Measurements from ENCODE around the gene PCDHGA10. TPM values are rescaled to one million over a fixed set of nuclear protein-coding genes. Genes with fewer than 3 reads are reported as not detected.
"Not testable (repeated sequence)": the region's sequence is repeated elsewhere in the genome, so short reads cannot be mapped to it uniquely, and the experiment has no call there.

Gene PCDHGA10
- total and polyA plus RNA-seq, 12 donors = 0.64 to 9.7 (median 7.1) TPM

DNA sequence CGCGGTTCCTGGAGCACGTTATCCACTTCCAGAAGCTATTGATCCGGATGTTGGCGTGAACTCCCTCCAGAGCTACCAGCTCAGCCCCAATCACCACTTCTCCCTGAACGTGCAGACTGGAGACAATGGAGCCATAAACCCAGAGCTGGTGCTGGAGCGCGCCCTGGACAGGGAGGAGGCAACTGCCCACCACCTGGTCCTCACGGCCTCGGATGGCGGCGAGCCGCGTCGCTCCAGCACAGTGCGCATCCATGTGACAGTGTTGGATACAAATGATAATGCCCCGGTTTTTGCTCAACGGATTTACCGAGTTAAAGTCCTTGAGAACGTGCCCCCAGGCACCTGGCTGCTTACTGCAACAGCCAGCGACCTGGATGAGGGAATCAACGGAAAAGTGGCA lies 9.4 kb upstream of the PCDHGA10 start:
- Histone ChIP-seq H3K4me1 (replicated peaks in 1 of 2) (no peaks in the 10 kb centered on the region), H3K27me3 (no peaks in the 10 kb centered on the region), H3K36me3 (replicated peaks in 1 of 2) (no peaks in the 10 kb centered on the region), H3K27ac (no peak overlapping the region), H3K9me3 (replicated peaks in 1 of 3) (peaks cover 0 to 66% (median 8%) of the 10 kb centered on the region in 3 donors), H3K4me3 (peak overlapping the region in 1 of 4 donors; percentile 41)
- no peak for TF ChIP-seq CTCF (IDR thresholded peaks at IDR 0.05)
- TF ChIP-seq POLR2A (IDR thresholded peaks at IDR 0.05) = no peak
- 23 to 32% (median 25%) methylated on average over 20 to 22 of the region's 22 CpGs for WGBS, 4 donors
- intact Hi-C loops (cut with DNase I) = no loop called here
- DNase-seq = no peak

DNA sequence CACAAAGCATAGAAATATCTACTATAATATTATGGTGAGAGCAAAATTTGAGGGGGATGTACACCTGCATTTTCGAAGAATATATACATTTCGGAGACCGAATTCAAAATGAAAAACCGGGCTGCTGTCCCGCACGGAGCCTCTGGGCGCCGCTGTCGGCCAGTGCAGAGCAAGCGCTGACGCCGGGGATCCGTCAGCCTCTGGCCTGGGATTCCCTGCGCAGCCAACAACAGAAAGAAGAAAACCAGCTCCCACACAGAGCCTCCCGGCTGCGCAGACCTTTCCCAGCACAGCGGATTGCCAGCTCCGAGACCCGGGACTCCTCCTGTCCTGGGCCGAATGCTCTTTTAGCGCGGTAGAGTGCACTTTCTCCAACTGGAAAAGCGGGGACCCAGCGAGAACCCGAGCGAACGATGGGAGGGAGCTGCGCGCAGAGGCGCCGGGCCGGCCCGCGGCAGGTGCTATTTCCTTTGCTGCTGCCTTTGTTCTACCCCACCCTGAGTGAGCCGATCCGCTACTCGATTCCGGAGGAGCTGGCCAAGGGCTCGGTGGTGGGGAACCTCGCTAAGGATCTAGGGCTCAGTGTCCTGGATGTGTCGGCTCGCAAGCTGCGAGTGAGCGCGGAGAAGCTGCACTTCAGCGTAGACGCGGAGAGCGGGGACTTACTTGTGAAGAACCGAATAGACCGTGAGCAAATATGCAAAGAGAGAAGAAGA lies 4.8 kb upstream of the PCDHGA10 start, which contains the start of gene PCDHGB6:
PCDHGB6 (plus strand) TSS at position 232 of the 716 bp plus-strand sequence; CDS start at position 414, 182 bp downstream.
- H3K27me3 ChIP-seq; intact Hi-C loops (cut with DNase I); H3K4me1 ChIP-seq (replicated peaks in 1 of 2); H3K36me3 ChIP-seq (replicated peaks in 1 of 2); H3K27ac ChIP-seq: not testable (repeated sequence)
- Histone ChIP-seq H3K4me3 (peak within 1 kb of the TSS in 1 of 4 donors; percentile 43), H3K9me3 (replicated peaks in 1 of 3) (peaks cover 0 to 69% (median 8%) of the 10 kb centered on the region in 3 donors)
- 8 to 14% (median 11%) methylated on average over 25 to 50 of the region's 51 CpGs for WGBS, 4 donors
- peak; percentile 27 to 63 (median 40) for DNase-seq
- TF ChIP-seq CTCF (IDR thresholded peaks at IDR 0.05) = peak; percentile 16 to 60 (median 44)

- H3K4me3 ChIP-seq = no peak overlapping the region
- H3K27me3 ChIP-seq = no peaks in the 10 kb centered on the region
- intact Hi-C loops (cut with DNase I) = loop anchor here (5.0 to 10.0 kb wide), 5 partner anchors 95 to 185 kb away; partner anchors contain the start of gene PCDHB14 (in 1 of the 2)
- DNase-seq = no peak
- H3K9me3 ChIP-seq (replicated peaks in 1 of 3) = peaks cover 0 to 60% (median 8%) of the 10 kb centered on the region in 3 donors
- no peak overlapping the region for H3K27ac ChIP-seq
- no peaks in the 10 kb centered on the region for H3K36me3 ChIP-seq (replicated peaks in 1 of 2)
- 15 to 26% (median 21%) methylated on average over 24 to 64 of the region's 64 CpGs for WGBS, 4 donors
- H3K4me1 ChIP-seq (replicated peaks in 1 of 2) = no peaks in the 10 kb centered on the region
- no peak for TF ChIP-seq POLR2A (IDR thresholded peaks at IDR 0.05)
- TF ChIP-seq CTCF (IDR thresholded peaks at IDR 0.05) = no peak
These were observed 3.0 kb upstream of the PCDHGA10 start for GRCh38 chr5:141409598-141410306.

- intact Hi-C loops (cut with DNase I) = loop anchor here (5.0 to 10.0 kb wide), 5 partner anchors 97 to 187 kb away; partner anchors contain the start of gene PCDHB14 (in 1 of the 2)
- WGBS, 4 donors = 56 to 73% (median 64%) methylated on average over 3 of the region's 3 CpGs
- Histone ChIP-seq H3K9me3 (replicated peaks in 1 of 3) (peaks cover 0 to 52% (median 6%) of the 10 kb centered on the region in 3 donors), H3K27ac (no peak overlapping the region), H3K4me1 (replicated peaks in 1 of 2) (no peaks in the 10 kb centered on the region), H3K27me3 (no peaks in the 10 kb centered on the region), H3K36me3 (replicated peaks in 1 of 2) (no peaks in the 10 kb centered on the region), H3K4me3 (no peak overlapping the region)
- no peak for TF ChIP-seq CTCF (IDR thresholded peaks at IDR 0.05)
- TF ChIP-seq POLR2A (IDR thresholded peaks at IDR 0.05) = no peak
- no peak for DNase-seq
These were observed 1.2 kb upstream of the PCDHGA10 start for GRCh38 chr5:141411575-141411974.
